HG03575 (cell line): ENCODE data around the gene DUOXA1.

Source experiments
- ATAC-seq: cut with Tn5 transposase; IDR thresholded peaks from one replicate; pipeline ENCODE4 v1.9.1; 2021; ENCODE audit not compliant: unreplicated experiment, insufficient number of reproducible peaks, low FRiP score; ENCODE audit errors: extremely low read depth

DUOXA1 gene

DNA sequence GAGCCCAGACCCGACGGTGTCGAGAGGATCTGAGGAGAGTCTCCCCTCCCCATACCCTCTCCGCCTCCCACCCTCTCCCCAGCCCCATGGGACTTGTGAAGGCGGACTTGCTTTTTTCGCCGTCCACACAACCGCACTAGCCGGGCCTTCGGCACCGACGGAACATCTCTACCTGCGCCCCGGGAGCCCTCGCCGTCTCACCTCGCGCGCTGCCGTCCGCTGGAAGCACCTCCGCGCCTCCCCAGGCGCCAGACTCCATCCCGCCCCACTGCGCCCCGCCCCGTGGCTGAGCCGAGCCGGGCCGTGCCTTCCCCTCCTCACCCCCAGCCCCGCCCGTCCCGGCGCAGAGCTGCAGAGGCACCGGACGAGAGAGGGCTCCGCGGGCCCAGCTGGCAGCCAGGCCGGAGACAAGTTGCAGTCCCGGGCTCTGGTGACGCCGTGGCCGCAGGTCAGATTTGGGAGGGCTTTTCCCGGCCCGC, at the start of gene DUOXA1, which contains the start of gene DUOX1:
TSS of gene DUOXA1 (minus strand) at position 229 of the 479 bp plus-strand sequence. CDS start 6,865 bp downstream, outside the sequence.
TSS of gene DUOX1 (plus strand) at position 344 of the 479 bp plus-strand sequence. CDS start 1,973 bp downstream, outside the sequence.
- no peak for ATAC-seq

DNA sequence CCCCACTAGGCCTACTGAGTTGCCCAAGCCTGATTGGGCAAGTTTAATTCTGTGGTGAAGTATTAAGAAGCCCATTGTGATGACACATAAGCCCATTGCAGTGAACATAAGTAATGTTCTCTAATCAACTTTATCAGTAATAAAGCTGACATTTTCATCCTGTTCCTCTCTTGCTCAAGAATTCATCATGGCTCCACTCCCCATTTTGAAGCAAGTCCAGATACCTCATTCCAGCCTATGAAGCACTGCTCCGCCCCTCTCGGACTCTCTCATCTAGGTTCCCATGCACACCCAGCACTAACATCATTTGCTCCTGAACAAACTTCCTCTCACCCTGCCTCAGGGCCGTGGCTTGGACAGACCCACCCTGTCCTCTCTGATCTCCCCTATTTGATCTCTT, 47.6 kb upstream of the DUOXA1 start:
- ATAC-seq: no peak

DNA sequence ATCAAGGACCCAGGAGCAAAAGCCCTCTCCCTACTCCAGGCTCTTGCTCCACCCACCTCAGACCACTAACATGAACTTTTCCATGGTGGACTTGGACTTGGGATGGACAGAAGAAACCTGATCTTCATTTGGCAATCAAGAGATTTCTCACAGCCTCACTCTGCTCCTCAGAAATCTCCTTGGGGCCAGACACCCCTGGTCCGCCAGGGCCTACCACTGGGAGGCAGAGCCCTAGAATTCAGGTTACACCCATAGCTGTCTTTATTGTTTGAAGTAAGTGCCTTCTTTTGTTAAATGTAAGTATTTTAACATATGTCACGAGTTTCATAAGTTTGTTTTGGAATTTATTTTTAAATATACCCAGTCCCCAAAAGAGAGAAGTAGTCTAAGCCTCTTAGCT, 44.9 kb upstream of the DUOXA1 start:
- no peak for ATAC-seq

GRCh38 chr15:45174069-45174468, 44.4 kb upstream of the DUOXA1 start:
- ATAC-seq: no peak

DNA sequence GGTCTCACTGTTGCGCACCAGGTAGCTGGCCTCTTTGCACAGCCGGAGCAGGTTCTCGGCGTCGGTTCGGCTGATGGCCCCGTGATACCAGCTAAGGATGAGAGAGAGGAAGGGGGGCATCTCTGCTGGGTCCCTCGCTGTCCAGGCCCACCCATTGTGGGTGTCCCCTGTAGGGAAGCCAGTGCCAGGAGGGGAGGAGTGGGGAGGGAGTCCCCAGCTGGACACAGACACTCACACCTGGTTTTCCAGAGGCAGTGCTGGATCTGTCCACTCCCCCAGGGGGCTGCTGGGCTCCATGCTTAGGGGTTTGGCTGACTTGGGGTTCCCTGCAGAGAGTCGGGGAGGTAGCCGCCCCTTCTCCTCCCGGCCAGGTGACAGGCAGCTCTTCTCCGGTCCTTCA, 42.2 kb upstream of the DUOXA1 start:
- no peak for ATAC-seq

GRCh38 chr15:45169608-45170480, 40.2 kb upstream of the DUOXA1 start:
- no peak for ATAC-seq

- ATAC-seq: no peak
Measured at GRCh38 chr15:45168751-45169551, 39.3 kb upstream of the DUOXA1 start.

- ATAC-seq: no peak
Measured at GRCh38 chr15:45168286-45168685, 38.6 kb upstream of the DUOXA1 start.

GRCh38 chr15:45167631-45168205, 38.0 kb upstream of the DUOXA1 start:
- ATAC-seq: no peak

- ATAC-seq: peak; percentile 65
Measured at GRCh38 chr15:45166834-45167630, 37.4 kb upstream of the DUOXA1 start.

- ATAC-seq: no peak
Measured at GRCh38 chr15:45165536-45165935, 35.9 kb upstream of the DUOXA1 start.

DNA sequence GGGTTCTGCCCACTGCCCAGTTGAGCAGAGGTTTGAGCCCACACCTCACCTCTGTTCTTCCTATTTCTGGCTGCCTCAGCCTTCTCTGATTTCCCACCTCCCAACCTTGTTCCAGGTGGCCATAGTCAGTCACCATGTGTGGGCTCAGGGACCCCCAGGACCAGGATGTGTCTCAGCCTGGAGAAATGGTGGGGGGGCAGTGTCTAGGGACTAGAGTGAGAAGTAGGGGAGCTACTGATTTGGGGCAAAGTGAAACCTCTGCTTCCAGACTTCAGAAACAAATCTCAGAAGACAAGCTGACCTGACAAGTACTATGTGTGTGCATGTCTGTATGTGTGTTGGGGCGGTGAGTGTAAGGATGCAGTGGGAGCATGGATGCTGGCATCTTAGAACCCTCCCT, 35.2 kb upstream of the DUOXA1 start:
- ATAC-seq: no peak

DNA sequence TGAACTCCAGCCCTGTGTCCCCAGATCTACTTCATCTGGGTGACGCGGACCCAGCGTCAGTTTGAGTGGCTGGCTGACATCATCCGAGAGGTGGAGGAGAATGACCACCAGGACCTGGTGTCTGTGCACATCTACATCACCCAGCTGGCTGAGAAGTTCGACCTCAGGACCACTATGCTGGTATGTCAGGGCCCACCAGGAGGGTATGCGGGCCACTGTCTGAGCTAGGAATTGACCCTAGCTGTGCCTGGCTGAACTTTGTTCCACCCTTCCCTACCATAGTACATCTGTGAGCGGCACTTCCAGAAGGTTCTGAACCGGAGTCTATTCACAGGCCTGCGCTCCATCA, 33.8 kb upstream of the DUOXA1 start:
- no peak for ATAC-seq

- ATAC-seq: no peak
Measured at GRCh38 chr15:45162771-45163507, 33.3 kb upstream of the DUOXA1 start.

DNA sequence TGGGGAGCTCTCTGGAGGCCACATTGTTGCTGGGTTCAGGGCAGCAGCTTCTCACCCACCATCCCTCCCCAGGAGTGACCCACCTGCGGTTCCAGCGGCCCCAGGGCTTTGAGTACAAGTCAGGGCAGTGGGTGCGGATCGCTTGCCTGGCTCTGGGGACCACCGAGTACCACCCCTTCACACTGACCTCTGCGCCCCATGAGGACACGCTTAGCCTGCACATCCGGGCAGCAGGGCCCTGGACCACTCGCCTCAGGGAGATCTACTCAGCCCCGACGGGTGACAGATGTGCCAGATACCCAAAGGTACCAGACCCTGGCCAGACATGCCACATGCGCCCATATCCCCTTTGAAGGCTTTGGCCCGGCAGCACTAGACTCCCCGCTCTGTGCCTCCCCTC, 32.0 kb upstream of the DUOXA1 start:
- ATAC-seq: no peak

- ATAC-seq: no peak
Measured at GRCh38 chr15:45157974-45158373, 28.3 kb upstream of the DUOXA1 start.

DNA sequence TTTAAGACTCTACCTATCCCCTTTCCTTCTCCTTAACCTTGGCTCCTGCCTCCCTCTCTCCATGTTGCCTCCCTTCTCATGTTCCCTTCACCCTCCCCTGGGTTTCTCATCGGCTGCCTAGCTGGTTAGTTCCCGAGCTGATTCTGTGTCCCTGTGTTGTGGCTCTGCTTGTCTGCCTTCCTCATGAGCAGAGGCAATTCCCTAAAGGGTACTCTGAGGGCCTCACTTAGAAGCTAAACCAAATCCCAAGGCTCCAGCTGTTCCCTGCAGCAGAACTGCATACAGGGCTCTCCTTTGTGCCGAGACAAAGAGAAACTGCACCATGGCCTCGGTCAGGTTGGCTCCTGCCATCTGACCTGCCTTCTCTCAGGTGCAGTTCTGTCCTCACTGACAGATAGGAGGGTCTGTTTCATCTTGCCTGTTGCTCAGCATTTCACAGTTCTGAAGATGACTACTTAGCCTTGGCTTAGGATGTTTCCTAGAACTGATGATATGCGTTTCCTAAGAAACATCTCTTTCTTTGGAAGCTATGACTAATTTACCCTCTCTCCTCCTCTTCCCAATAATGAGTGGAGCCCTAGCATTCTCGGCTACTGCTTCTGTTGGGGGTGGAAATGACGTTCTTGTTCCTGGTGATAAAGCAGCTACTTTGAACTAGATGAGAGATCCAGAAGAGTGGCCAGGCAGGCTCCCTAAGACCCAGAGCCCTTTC, 27.2 kb upstream of the DUOXA1 start:
- no peak for ATAC-seq

DNA sequence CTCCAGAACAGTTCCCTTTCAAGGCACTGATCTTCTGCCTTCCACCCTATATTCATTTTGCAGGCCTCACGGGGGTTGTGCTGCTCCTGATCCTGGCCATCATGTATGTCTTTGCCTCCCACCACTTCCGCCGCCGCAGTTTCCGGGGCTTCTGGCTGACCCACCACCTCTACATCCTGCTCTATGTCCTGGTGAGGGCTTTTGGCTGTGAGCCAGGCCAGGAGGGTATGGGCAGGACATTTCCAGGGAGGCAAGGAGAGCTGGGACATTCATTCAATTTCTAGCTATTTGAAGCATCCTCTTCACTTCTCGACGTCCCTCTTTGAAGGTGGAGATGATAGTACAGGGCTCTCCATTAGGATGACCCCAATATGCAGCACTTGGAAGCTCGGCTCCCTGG, 26.1 kb upstream of the DUOXA1 start:
- no peak for ATAC-seq
